Activated CD4-positive, alpha-beta T cell treated with anti-CD3 and anti-CD28 coated beads for 1 hour (primary cell): ENCODE measurements around the gene ACTBL2.

Source experiments
- DNase-seq: peaks from one replicate; pipeline ENCODE4 v3.0.0-alpha.2; 2020

Gene ACTBL2

DNA sequence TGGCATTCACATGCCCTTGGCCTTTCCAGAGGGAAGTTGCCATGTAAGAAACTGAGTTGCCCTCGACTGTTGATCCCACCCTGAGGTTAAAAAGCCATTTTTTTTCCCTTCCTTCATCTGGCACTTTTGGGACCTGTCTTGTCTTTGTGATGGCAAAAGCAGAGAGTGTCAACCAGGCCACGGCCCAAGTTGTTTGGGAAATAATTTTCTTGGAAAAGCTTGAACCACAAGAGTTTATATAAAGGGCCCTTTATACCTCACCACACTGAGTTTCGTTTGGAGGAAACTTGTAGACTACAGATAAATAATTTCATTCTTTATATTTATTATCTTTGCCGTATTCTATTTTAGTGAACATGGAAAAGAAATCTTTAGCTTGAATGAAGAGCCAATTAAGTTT is 34.3 kb downstream of the ACTBL2 start:
- DNase-seq = no peak

DNA sequence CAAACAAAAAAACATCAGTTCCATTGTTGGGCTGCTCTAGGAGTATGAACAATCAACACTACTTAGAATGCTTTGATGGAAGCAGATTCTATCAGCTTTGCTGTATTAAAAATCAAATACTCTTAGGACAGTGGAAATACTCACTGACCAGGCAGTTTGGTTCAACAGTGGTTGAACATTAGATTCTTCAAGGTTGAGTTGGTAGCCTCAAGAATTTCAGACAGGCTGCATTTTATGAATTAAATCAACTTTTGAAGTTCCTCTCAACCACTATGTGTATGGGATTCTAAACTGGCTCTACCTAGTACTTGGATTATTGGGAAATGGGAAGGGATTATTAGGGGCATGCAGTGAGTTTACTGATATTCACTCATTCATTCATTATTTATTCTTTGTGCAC is 35.0 kb downstream of the ACTBL2 start:
- DNase-seq = no peak

DNA sequence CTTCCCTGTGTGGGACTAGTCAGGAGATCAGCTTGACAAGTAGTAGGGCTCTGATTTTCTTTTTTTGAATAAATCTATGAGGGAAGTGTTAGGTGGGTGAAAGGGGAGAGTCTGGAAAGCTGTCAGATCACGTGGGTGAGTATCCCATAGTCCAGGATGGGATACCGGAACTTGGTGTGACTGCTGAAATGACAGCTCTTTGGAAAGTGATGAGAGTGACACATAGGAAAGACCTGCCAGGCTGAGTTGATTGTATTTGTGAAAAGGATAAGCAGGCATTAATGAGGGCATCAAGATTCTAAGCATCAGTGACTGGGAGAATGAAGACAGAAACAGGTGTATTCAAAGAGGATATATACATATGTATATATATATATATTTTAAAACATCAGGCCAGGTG is 35.6 kb downstream of the ACTBL2 start:
- no peak for DNase-seq

- DNase-seq = no peak
Measured at GRCh38 chr5:57445705-57446037, 36.9 kb downstream of the ACTBL2 start.

- no peak for DNase-seq
Measured at GRCh38 chr5:57445006-57445704, 37.5 kb downstream of the ACTBL2 start.

DNA sequence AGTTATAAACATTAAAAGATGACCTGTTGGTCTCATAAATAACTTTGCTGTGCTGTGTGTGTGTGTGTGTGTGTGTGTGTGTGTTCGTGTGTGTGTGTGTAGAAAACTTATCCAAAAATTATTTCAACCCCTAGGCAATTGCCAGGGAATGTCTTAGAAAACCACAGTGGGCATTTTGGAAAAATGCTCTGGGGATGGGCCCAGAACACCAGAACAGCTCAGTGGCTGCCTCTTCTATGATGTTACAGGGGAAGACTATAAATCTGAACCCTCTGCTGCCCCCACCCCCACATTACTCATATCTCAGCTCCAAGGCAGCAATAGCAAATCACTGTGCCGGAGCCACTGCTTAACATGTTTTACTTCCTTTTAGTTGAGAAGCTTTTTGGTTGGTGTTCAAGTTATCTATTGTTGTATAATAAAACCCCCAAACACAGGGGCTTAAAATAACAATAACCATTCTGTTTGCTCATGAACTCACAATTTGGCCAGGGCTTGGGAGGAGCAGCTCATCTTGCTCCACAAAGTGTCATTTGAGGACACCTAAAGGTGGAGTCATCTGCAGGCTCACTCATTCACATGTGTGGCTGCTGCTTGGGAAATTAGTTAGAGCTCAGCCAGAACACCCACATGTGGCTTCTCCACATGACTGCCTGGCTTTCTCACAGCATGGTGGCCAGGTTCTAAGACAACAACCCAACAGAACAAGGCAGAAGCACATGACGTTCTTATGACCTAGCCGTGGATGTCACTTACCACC is 40.4 kb downstream of the ACTBL2 start:
- no peak for DNase-seq

DNA sequence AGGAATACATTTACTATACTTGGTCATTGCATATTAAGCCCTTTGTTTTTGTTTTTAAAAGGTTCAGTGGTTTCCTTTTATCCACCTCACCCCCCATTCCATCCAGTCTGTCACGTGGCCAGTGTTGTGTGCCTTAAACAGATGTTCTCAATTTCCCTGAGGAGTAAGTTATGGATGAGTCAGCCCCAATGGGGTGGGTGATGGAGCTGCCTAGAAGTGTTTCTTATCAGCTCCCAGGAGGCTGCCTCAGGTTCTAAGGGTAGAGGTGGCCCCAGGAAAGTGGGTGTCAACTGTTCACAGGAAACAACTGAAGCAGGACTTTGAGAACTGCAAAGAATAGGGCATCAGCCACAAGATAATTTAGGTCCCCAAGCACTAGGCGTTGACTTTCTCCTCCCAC is 41.1 kb downstream of the ACTBL2 start:
- DNase-seq = no peak

DNA sequence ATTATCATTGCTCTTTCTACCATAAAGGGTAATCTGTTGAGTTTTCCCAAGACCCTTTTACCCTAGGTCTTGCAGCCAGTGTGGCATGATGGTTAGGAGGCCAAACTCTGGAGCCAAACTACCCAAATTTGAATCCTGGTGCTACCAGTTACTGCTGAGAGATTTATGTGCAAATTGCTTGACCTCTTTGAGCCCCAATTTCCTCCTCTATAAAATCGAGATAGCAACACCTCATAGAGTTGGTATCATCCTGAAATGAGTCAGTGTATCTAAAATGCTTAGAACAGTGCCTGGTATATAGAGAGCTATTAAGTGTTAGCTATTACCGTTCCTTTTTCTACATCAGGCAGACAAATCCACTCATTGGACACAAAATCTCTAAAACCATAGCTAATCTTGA is 43.0 kb downstream of the ACTBL2 start:
- DNase-seq = no peak

DNA sequence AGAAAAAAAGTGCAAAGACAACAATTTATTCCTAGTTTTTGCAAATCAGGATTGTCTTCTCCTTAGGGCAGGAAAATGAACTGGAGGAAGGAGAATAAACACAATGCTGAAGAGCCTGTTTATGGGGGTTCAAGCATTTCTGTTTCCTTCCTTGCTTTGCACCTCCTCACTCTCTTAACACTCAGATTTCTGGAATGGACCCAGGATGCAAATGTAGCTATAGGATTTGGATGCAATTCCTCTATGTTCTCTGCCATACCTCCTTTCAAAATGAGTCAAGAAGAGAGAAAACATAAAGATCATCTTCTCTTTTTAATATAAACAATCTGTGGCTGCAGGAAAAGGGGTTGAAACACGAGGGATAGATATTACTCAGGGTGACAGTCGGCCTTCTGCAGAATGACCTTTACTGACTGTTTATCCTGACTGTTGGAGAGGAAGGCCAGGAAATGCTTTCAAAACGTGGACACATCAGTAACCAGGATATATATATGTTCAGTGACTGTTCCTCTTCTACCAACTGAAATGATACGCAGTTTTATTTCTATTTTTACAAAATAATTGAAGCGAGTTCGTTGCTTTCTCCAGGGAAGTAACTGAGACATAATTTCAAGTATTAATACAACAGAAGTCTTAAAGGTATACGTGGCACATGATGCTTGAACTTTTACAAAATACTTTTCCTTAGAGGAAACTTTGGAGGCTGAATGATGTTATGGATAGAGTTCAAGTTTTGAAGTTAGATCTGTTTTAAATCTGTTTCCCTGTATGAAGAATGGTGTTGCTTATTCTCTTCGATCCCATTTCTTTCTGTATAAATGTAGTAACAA is 44.4 kb downstream of the ACTBL2 start:
- DNase-seq = no peak

GRCh38 chr5:57436586-57436985 is 46.0 kb downstream of the ACTBL2 start:
- no peak for DNase-seq

GRCh38 chr5:57435701-57436134 is 46.9 kb downstream of the ACTBL2 start:
- DNase-seq = no peak

DNA sequence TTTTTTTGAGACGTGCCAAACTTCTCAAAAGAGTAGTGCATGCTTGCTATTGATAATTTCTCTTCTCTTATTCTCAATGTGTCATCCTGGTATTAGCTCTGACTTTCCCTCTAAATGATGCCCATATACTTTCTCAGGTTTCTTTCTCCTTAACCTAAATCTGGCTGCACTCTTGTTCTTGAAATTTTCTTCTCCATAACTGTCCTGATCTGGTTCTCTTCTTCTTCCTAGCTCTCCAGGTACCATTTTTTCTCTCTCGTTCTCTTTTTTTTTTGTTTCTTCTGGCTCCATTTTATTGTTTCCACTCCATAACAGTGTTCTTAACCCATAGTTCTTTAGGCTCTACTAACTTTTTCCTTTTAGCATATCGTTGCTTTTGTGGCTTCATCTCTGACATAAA is 47.9 kb downstream of the ACTBL2 start:
- no peak for DNase-seq

- no peak for DNase-seq
Measured at GRCh38 chr5:57434227-57434640, 48.4 kb downstream of the ACTBL2 start.

- DNase-seq = no peak
Measured at GRCh38 chr5:57432876-57433275, 49.7 kb downstream of the ACTBL2 start.

GRCh38 chr5:57431759-57432158 is 50.9 kb downstream of the ACTBL2 start:
- DNase-seq = no peak
